ENCODE data around the gene VWA7. TPM values are rescaled to one million over a fixed set of nuclear protein-coding genes. Genes with fewer than 3 reads are reported as not detected.

The VWA7 gene
- total and polyA plus RNA-seq, 4 donors = 2.2 to 14.2 (median 5.7) TPM

DNA sequence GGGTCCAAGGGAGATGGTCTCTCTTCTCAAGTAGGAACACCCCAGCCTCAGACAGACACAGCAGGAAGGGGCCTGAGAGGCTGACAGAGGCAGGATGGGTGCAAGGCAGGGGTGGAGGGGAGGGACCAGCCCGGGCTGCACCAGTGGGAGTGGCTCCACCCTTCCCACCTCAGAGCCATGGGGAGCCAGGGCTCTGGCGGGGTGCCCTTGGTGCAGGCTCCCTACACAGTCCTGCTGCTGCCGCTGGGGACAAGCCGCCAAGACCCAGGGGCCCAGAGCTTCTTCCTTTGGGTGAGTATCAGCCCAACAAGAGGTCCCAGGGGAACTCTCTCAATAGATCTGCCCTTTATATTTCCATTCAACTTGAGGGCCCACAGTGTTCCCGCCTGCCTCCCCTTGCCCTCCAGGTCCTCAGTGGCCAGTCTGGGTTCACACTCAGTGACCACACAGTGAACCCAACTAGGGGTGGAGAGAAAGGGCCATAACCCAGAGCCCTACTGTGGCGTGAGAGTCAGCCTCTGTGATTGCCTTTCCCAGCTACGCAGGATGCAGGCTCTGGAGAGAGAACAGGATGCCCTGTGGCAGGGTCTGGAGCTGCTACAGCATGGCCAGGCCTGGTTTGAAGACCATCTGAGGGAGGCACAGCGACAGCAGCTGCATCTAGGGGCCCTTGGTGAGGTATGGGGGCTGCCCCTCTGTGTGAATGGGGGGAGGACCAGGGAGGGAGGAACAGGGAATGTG is 14.1 kb downstream of the VWA7 start:
- Histone ChIP-seq H3K27me3 (ENCODE audit: control insufficient read depth in 3 of 3, insufficient read depth in 3 of 3, low read length in 2 of 3) (no peaks in the 10 kb centered on the region), H3K4me1 (ENCODE audit: control insufficient read depth in 5 of 5, insufficient read depth in 5 of 5, low read length in 5 of 5) (peaks cover 0 to 6% (median 0%) of the 10 kb centered on the region in 5 donors), H3K36me3 (ENCODE audit: control insufficient read depth in 4 of 4, insufficient read depth in 4 of 4, low read length in 4 of 4) (peaks cover 0 to 3% (median 0%) of the 10 kb centered on the region in 4 donors), H3K27ac (ENCODE audit: low read depth in 1 of 2, low read length in 1 of 2) (peak overlapping the region in 1 of 2 donors; percentile 54), H3K4me3 (no peak overlapping the region), H3K9me3 (ENCODE audit: control insufficient read depth in 4 of 4, insufficient read depth in 3 of 4, low read length in 3 of 4) (no peaks in the 10 kb centered on the region), H3K9ac (ENCODE audit: insufficient read depth in 1 of 2, low read length in 2 of 2) (no peak overlapping the region)
- TF ChIP-seq, protein P1, sequence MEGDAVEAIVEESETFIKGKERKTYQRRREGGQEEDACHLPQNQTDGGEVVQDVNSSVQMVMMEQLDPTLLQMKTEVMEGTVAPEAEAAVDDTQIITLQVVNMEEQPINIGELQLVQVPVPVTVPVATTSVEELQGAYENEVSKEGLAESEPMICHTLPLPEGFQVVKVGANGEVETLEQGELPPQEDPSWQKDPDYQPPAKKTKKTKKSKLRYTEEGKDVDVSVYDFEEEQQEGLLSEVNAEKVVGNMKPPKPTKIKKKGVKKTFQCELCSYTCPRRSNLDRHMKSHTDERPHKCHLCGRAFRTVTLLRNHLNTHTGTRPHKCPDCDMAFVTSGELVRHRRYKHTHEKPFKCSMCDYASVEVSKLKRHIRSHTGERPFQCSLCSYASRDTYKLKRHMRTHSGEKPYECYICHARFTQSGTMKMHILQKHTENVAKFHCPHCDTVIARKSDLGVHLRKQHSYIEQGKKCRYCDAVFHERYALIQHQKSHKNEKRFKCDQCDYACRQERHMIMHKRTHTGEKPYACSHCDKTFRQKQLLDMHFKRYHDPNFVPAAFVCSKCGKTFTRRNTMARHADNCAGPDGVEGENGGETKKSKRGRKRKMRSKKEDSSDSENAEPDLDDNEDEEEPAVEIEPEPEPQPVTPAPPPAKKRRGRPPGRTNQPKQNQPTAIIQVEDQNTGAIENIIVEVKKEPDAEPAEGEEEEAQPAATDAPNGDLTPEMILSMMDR (IDR thresholded peaks at IDR 0.05; ENCODE audit: control extremely low read depth, extremely low read depth) = no peak
- WGBS, 2 donors = 78 to 84% methylated on average over 8 of the region's 8 CpGs
- DNase-seq = no peak
- no peak for ATAC-seq (ENCODE audit: insufficient read depth, low FRiP score)

DNA sequence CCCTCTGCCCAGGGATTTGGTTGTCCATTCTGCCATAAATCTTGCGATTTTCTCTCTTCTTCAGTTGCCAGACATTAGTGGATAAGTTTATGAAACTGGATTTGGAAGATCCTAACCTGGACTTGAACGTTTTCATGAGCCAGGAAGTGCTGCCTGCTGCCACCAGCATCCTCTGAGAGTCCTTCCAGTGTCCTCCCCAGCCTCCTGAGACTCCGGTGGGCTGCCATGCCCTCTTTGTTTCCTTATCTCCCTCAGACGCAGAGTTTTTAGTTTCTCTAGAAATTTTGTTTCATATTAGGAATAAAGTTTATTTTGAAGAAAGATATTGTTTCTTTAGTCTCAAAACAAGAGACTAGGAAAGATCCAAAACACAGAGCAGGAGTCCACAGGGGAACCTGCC is 14.8 kb downstream of the VWA7 start, which contains the start of gene SAPCD1:
SAPCD1 (plus strand) TSS at position 301 of the 400 bp plus-strand sequence. CDS start 399 bp downstream, outside the sequence.
- Histone ChIP-seq H3K4me1 (ENCODE audit: control insufficient read depth in 5 of 5, insufficient read depth in 5 of 5, low read length in 5 of 5) (peaks cover 0 to 6% (median 0%) of the 10 kb centered on the region in 5 donors), H3K9ac (ENCODE audit: insufficient read depth in 1 of 2, low read length in 2 of 2) (no peak within 1 kb of the TSS), H3K4me3 (no peak within 1 kb of the TSS), H3K9me3 (ENCODE audit: control insufficient read depth in 4 of 4, insufficient read depth in 3 of 4, low read length in 3 of 4) (no peaks in the 10 kb centered on the region), H3K27ac (ENCODE audit: low read depth in 1 of 2, low read length in 1 of 2) (peak within 1 kb of the TSS in 1 of 2 donors; percentile 54), H3K27me3 (ENCODE audit: control insufficient read depth in 3 of 3, insufficient read depth in 3 of 3, low read length in 2 of 3) (no peaks in the 10 kb centered on the region), H3K36me3 (ENCODE audit: control insufficient read depth in 4 of 4, insufficient read depth in 4 of 4, low read length in 4 of 4) (peaks cover 0 to 3% (median 0%) of the 10 kb centered on the region in 4 donors)
- WGBS, 2 donors = 81 to 84% methylated on average over 4 of the region's 4 CpGs
- TF ChIP-seq, protein P1 (IDR thresholded peaks at IDR 0.05; ENCODE audit: control extremely low read depth, extremely low read depth) = no peak
- no peak for ATAC-seq (ENCODE audit: insufficient read depth, low FRiP score)
- DNase-seq = no peak

DNA sequence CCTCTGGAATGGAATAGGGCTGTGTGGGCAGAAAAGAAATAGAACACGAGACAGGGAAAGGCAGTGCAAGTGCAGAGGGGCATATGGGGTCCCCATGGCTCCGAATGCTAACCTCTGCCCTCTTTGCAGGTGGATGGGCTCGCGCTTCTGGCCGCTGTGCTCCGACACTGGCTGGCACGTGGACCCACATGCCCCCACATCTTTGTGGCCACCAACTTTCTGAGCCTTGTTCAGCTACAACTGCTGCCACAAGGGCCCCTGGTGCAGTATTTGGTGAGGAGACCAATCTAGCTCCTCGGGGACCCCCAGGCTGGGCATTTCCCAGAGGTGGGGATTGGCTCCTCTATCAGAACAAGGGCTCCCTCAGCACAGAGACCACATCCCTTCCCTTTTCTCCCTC is 15.8 kb downstream of the VWA7 start:
- Histone ChIP-seq H3K9me3 (ENCODE audit: control insufficient read depth in 4 of 4, insufficient read depth in 3 of 4, low read length in 3 of 4) (no peaks in the 10 kb centered on the region), H3K27ac (ENCODE audit: low read depth in 1 of 2, low read length in 1 of 2) (no peak overlapping the region), H3K36me3 (ENCODE audit: control insufficient read depth in 4 of 4, insufficient read depth in 4 of 4, low read length in 4 of 4) (peaks cover 0 to 3% (median 0%) of the 10 kb centered on the region in 4 donors), H3K4me1 (ENCODE audit: control insufficient read depth in 5 of 5, insufficient read depth in 5 of 5, low read length in 5 of 5) (peaks cover 0 to 4% (median 0%) of the 10 kb centered on the region in 5 donors), H3K4me3 (no peak overlapping the region), H3K27me3 (ENCODE audit: control insufficient read depth in 3 of 3, insufficient read depth in 3 of 3, low read length in 2 of 3) (no peaks in the 10 kb centered on the region), H3K9ac (ENCODE audit: insufficient read depth in 1 of 2, low read length in 2 of 2) (no peak overlapping the region)
- TF ChIP-seq, protein P1 (IDR thresholded peaks at IDR 0.05; ENCODE audit: control extremely low read depth, extremely low read depth) = no peak
- 97 to 100% methylated on average over 8 of the region's 8 CpGs for WGBS, 2 donors
- no peak for ATAC-seq (ENCODE audit: insufficient read depth, low FRiP score)
- DNase-seq = no peak

Data from lung (tissue), 12 donors.